ENCODE data around the gene TSPAN1. TPM values are rescaled to one million over a fixed set of nuclear protein-coding genes. Genes with fewer than 3 reads are reported as not detected.

TSPAN1 gene
- total and polyA plus RNA-seq, 2 experiments from 2014 or later, result 32.1 to 69.5 TPM

DNA sequence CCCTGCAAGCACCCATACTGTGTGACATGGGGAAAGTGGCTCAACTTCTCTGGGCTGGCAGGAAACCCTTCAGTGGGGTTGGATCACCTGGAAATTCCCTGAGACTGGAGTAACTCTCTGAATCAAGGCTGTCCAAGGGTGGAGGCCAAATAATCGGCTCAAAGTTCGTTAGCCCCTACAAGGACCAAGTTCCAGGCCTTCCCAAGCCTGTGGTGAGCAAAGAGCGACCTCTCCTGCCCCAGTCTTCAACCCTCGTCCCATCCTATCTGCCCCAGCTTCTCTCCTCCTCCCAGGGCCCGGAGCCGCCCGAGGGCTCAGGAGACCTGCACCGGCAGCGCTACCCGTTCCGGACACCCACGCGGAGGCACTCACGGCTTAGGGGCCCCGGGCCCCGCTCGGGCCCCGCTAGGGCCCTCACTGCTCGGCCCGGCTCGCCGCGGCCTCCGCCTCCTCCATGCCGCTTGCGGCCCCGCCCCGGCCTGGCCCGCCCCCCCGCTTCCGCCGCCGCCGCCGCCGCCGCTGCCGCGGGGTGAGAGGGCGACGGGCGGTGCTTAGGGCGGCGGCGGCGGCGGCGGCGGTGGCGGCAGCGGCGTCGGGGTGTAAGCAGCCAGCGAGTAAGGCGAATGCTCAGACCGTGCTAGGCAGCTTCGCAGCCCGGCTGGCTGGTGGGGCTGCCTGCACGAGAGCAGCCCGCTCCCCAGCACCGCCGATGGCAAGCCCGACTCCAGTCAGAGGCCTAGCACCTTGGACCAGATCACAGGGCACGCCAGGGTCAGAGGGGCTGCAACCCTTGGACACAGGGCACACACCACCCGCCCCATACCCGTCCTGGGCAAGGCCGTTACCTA lies 23.3 kb downstream of the TSPAN1 start, which contains the start of gene POMGNT1:
Gene POMGNT1 (minus strand): TSS at position 471 of the 848 bp plus-strand sequence. CDS start 613 bp downstream, outside the sequence.
- Histone ChIP-seq H3K9me3 (ENCODE audit: low read depth) (no peaks in the 10 kb centered on the region), H3K27me3 (no peaks in the 10 kb centered on the region), H3K27ac (peak within 1 kb of the TSS; percentile 94), H3K79me2 (peaks cover 11% of the 10 kb centered on the region), H3K36me3 (replicated peaks; ENCODE audit: insufficient read depth, low read depth) (no peaks in the 10 kb centered on the region), H4K20me1 (ENCODE audit: insufficient read depth, poor library complexity, severe bottlenecking) (no peaks in the 10 kb centered on the region), H3K4me3 (peak within 1 kb of the TSS; percentile 99), H3K4me2 (peak within 1 kb of the TSS; percentile 100), H3K9me2 (replicated peaks; ENCODE audit: insufficient read depth) (no peaks in the 10 kb centered on the region), H2AFZ (peak within 1 kb of the TSS; percentile 96), H3K4me1 (ENCODE audit: insufficient read depth) (peaks cover 12% of the 10 kb centered on the region)
- TF ChIP-seq EZH2phosphoT487 (IDR thresholded peaks at IDR 0.05; ENCODE audit: low read depth, severe bottlenecking, unreplicated experiment), result no peak
- TF ChIP-seq, protein P1, sequence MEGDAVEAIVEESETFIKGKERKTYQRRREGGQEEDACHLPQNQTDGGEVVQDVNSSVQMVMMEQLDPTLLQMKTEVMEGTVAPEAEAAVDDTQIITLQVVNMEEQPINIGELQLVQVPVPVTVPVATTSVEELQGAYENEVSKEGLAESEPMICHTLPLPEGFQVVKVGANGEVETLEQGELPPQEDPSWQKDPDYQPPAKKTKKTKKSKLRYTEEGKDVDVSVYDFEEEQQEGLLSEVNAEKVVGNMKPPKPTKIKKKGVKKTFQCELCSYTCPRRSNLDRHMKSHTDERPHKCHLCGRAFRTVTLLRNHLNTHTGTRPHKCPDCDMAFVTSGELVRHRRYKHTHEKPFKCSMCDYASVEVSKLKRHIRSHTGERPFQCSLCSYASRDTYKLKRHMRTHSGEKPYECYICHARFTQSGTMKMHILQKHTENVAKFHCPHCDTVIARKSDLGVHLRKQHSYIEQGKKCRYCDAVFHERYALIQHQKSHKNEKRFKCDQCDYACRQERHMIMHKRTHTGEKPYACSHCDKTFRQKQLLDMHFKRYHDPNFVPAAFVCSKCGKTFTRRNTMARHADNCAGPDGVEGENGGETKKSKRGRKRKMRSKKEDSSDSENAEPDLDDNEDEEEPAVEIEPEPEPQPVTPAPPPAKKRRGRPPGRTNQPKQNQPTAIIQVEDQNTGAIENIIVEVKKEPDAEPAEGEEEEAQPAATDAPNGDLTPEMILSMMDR (IDR thresholded peaks at IDR 0.05; ENCODE audit: poor library complexity), result peak; percentile 39
- WGBS (ENCODE audit: low lambda C conversion rate, missing lambda C conversion rate), result 2% methylated on average over 30 of the region's 67 CpGs
- DNase-seq (ENCODE audit: low spot score), result peak; percentile 87

DNA sequence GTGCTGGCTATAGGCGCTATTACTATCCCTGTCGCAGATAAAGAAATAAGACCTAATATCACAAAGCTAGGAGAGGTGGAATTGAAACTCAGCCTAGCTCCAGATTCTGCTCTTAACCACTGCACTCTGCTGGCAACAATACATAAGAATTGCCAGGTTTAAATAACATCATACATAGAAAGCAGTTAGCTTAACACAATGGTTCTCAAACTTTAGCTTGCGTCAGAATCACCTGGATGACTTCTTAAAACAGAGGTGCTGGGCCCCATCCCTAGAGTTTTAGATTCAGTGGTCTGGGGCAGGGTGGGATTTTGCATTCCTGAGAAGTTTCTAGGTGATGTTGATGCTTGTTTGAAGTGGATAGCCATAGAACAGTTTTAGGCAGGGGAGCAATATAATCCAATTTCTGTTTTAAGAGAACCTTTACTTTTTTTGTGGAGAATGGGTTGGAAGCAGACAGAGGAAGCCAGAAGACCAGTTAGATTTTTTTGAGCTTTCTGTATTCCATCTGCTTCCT lies 24.4 kb downstream of the TSPAN1 start:
- Histone ChIP-seq H2AFZ (peak overlapping the region; percentile 94), H3K4me2 (peak overlapping the region; percentile 100), H3K27ac (peak overlapping the region; percentile 92), H4K20me1 (ENCODE audit: insufficient read depth, poor library complexity, severe bottlenecking) (no peaks in the 10 kb centered on the region), H3K79me2 (peaks cover 11% of the 10 kb centered on the region), H3K9me3 (ENCODE audit: low read depth) (no peaks in the 10 kb centered on the region), H3K4me3 (no peak overlapping the region), H3K27me3 (no peaks in the 10 kb centered on the region), H3K36me3 (replicated peaks; ENCODE audit: insufficient read depth, low read depth) (no peaks in the 10 kb centered on the region), H3K9me2 (replicated peaks; ENCODE audit: insufficient read depth) (no peaks in the 10 kb centered on the region), H3K4me1 (ENCODE audit: insufficient read depth) (peaks cover 20% of the 10 kb centered on the region)
- 87% methylated on average over 3 of the region's 3 CpGs for WGBS (ENCODE audit: low lambda C conversion rate, missing lambda C conversion rate)
- TF ChIP-seq, protein P1 (IDR thresholded peaks at IDR 0.05; ENCODE audit: poor library complexity), result no peak
- no peak for DNase-seq (ENCODE audit: low spot score)

DNA sequence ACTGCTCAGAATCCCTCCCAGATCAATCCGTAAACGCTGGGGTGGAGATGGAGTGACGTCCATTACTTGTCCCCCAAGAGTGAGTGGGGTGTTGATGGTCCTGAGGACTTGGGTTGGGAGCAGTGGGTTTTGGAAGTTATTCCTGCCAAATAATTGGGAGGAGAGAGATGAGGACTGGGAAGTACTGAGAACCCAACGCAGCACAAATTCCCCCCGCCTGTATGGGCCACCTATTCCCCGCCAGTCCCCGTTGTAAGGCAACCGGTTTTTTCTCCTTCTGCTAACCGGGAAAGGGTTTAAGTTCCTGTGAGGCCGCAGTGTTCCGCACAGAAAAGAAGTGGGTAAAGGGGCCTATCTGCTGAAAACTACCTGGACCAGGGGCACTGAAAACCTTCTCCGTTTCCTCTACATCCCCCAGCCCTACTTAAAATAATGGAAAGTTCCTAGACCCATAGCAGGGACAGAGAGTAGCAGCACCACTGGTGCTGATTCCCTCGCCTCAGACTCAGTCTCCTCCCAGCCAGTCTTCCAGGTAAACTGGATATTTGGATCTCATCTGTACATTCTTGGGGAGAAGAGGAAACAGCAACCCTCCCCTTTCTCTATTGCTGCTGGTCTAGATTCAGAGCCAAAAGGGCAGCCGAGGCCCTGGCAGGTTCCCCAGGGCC lies 29.0 kb downstream of the TSPAN1 start:
- Histone ChIP-seq H3K4me2 (peak overlapping the region; percentile 98), H3K4me3 (peak overlapping the region; percentile 96), H3K4me1 (ENCODE audit: insufficient read depth) (peaks cover 11% of the 10 kb centered on the region), H3K36me3 (replicated peaks; ENCODE audit: insufficient read depth, low read depth) (no peaks in the 10 kb centered on the region), H3K27me3 (no peaks in the 10 kb centered on the region), H3K9me2 (replicated peaks; ENCODE audit: insufficient read depth) (no peaks in the 10 kb centered on the region), H3K27ac (no peak overlapping the region), H2AFZ (peak overlapping the region; percentile 99), H3K79me2 (no peaks in the 10 kb centered on the region), H3K9me3 (ENCODE audit: low read depth) (no peaks in the 10 kb centered on the region), H4K20me1 (ENCODE audit: insufficient read depth, poor library complexity, severe bottlenecking) (no peaks in the 10 kb centered on the region)
- TF ChIP-seq EZH2phosphoT487 (IDR thresholded peaks at IDR 0.05; ENCODE audit: low read depth, severe bottlenecking, unreplicated experiment) (no peak), EZH2 (IDR thresholded peaks at IDR 0.05; ENCODE audit: borderline replicate concordance) (no peak)
- TF ChIP-seq, protein P1 (IDR thresholded peaks at IDR 0.05; ENCODE audit: poor library complexity), result no peak
- WGBS (ENCODE audit: low lambda C conversion rate, missing lambda C conversion rate), result 28% methylated on average over 14 of the region's 14 CpGs
- DNase-seq (ENCODE audit: low spot score), result no peak
